GM12878 (cell line): ENCODE data around the gene PPM1E. TPM values are rescaled to one million over a fixed set of nuclear protein-coding genes. Genes with fewer than 3 reads are reported as not detected.
A peak's percentile ranks its signal among the peaks of the same experiment; 100 is the strongest.
"Not testable (repeated sequence)": the region's sequence is repeated elsewhere in the genome, so short reads cannot be mapped to it uniquely, and the experiment has no call there.

Experiments
- ATAC-seq: fragments of 200-7000 bp; cut with Tn5 transposase; 3 replicates; pipeline ENCODE4 v1.9.1; 2020; ENCODE audit warnings: mild to moderate bottlenecking, moderate library complexity
- BruUV-seq: library from RNA; stranded (reverse); fragments of 400-500 nt; replicated peaks from 2 replicates; lab custom pipeline; 2021; lab: Mats Ljungman, UMichigan
- CTCF ChIA-PET: fragments of 300-600 bp; sonication (Branson Sonifier 250); formaldehyde crosslinking; extraction: SDS; loops from one replicate; lab custom pipeline; 2021; ENCODE audit warnings: inconsistent platforms; lab: Yijun Ruan, JAX
- POLR2A ChIA-PET: fragments of 350-600 bp; formaldehyde crosslinking; extraction: SDS; loops from one replicate; lab custom pipeline; 2021; ENCODE audit warnings: inconsistent platforms; lab: Charles Lee
- RAD21 ChIA-PET: fragments of 300-600 bp; sonication (Branson Sonifier 250); formaldehyde crosslinking; loops from one replicate; lab custom pipeline; 2023; ENCODE audit warnings: antibody characterized with exemption; ENCODE audit not compliant: unreplicated experiment; lab: Charles Lee
- SMC1A ChIA-PET: fragments of 300-600 bp; sonication (Branson Sonifier 250); formaldehyde crosslinking; loops from one replicate; lab custom pipeline; 2023; ENCODE audit not compliant: unreplicated experiment, uncharacterized antibody; lab: Charles Lee
- DNase-seq: peaks from one replicate; pipeline ENCODE4 v3.0.0-alpha.2; 2011; ENCODE audit warnings: low read depth, low spot score
- FAIRE-seq: peaks from 3 replicates; lab custom pipeline; 2011; peaks lifted over from hg19 to GRCh38; lab: Jason Lieb, UNC
- H2AFZ ChIP-seq: 2 replicates; pipeline ENCODE4 v1.6.0; 2011; ENCODE audit warnings: low read depth, low read length, control low read depth; ENCODE audit not compliant: control insufficient read depth
- H3K27ac ChIP-seq: 2 replicates; pipeline ENCODE4 v1.5.1; 2011; ENCODE audit warnings: control low read depth; ENCODE audit not compliant: control insufficient read depth, insufficient read depth
- H3K27me3 ChIP-seq, 2 experiments: replicated peaks in 1 of 2; 2 replicates each; pipeline versions ENCODE4 v1.6.0 to v1.6.1; 2011; ENCODE audit warnings: low read length in 1 of 2; ENCODE audit not compliant: control insufficient read depth in 2 of 2, insufficient read depth in 2 of 2
- H3K36me3 ChIP-seq, 2 experiments: 2 replicates each; pipeline ENCODE4 v1.5.1; 2011; ENCODE audit warnings: low read length in 1 of 2; ENCODE audit not compliant: control insufficient read depth in 2 of 2, insufficient read depth in 2 of 2
- H3K4me1 ChIP-seq: 2 replicates; pipeline ENCODE4 v1.6.1; 2011; ENCODE audit warnings: mild to moderate bottlenecking, low read length, moderate library complexity, mixed read lengths; ENCODE audit not compliant: control insufficient read depth, insufficient read depth
- H3K4me2 ChIP-seq: 2 replicates; pipeline ENCODE4 v1.6.0; 2011; ENCODE audit warnings: control low read depth; ENCODE audit not compliant: control insufficient read depth, insufficient read depth
- H3K4me3 ChIP-seq: fragments of 200-600 bp; sonication (generic); 2 replicates; pipeline ENCODE4 v1.5.1; 2016
- H3K79me2 ChIP-seq: 2 replicates; pipeline ENCODE4 v1.6.0; 2011; ENCODE audit warnings: low read length; ENCODE audit not compliant: control insufficient read depth, insufficient read depth
- H3K9ac ChIP-seq: 2 replicates; pipeline ENCODE4 v1.8.0; 2011; ENCODE audit warnings: low read length, control low read depth, mixed read lengths; ENCODE audit not compliant: control insufficient read depth, insufficient read depth
- H3K9me3 ChIP-seq: replicated peaks from 3 replicates; pipeline ENCODE4 v1.5.1; 2011; ENCODE audit warnings: mild to moderate bottlenecking, low read length; ENCODE audit not compliant: control insufficient read depth, insufficient read depth
- H4K20me1 ChIP-seq: 2 replicates; pipeline ENCODE4 v1.6.0; 2011; ENCODE audit not compliant: control insufficient read depth, insufficient read depth
- CHD2 ChIP-seq: IDR thresholded peaks from 2 replicates; pipeline ENCODE4 v1.6.1; 2011; ENCODE audit warnings: low read depth, low read length, improper control_type of control experiment, borderline replicate concordance
- ETV6 ChIP-seq, 2 experiments: fragments of 450-650 bp in 1 of 2; IDR thresholded peaks in 1 of 2; conservative IDR thresholded peaks in 1 of 2; 2 replicates each; pipeline ENCODE4 v1.6.1; 2014; ENCODE audit warnings: antibody characterized with exemption in 1 of 2, borderline replicate concordance in 1 of 2, low read depth in 1 of 2, mild to moderate bottlenecking in 1 of 2, moderate library complexity in 1 of 2
- FOXM1 ChIP-seq: IDR thresholded peaks from 2 replicates; pipeline ENCODE4 v1.6.1; 2012; ENCODE audit warnings: low read depth, mild to moderate bottlenecking, inconsistent platforms, low read length, moderate library complexity
- SMAD1 ChIP-seq: fragments of 450-650 bp; IDR thresholded peaks from 2 replicates; pipeline ENCODE4 v1.6.1; 2018; ENCODE audit warnings: mild to moderate bottlenecking, low read depth; ENCODE audit not compliant: partially characterized antibody
- WGBS: methylation state at CpG from one replicate; pipeline ENCODE4 v1.1.6; 2016; ENCODE audit warnings: low lambda C conversion rate; ENCODE audit not compliant: insufficient replicate concordance, insufficient coverage; ENCODE audit errors: missing lambda C conversion rate; 5-methylcytosine and 5-hydroxymethylcytosine counted together
- in situ Hi-C: fragments of 300-500 bp; cut with MboI; formaldehyde crosslinking; loops from 9 replicates; pipeline ENCODE4 v1.14.3; 2018; ENCODE audit warnings: mixed read lengths
- intact Hi-C: fragments of 100-400 bp; cut with micrococcal nuclease; formaldehyde crosslinking; loops from one replicate; pipeline ENCODE4 v1.14.2; 2022; ENCODE audit not compliant: unreplicated experiment
- polyA plus RNA-seq, 11 experiments: library from polyadenylated mRNA; depleted of rRNA in 4 of 11; unstranded in 6 of 11; stranded (reverse) in 5 of 11; fragments of >200 nt; fragmentation: Nextera tagmentation in 4 of 11; fragmentation: Illumina TruSeq in 1 of 11; extraction: Ambion mirVana in 4 of 11; extraction: Trizol in 1 of 11; gene quantifications; 1 replicate in 1 of 11; 2 replicates in 10 of 11; pipeline versions ENCODE4 v1.2.1 to v1.2.3, GENCODE V29; 2011 to 2016; ENCODE audit warnings: inconsistent platforms in 2 of 11, missing spikeins in 2 of 11, low read depth in 1 of 11
- total RNA-seq, 4 experiments: library from RNA; depleted of rRNA in 3 of 4; stranded (reverse); fragments of >200 nt in 3 of 4; fragmentation: Illumina TruSeq in 1 of 4; extraction: Trizol in 1 of 4; gene quantifications; 2 replicates each; pipeline versions ENCODE4 v1.2.1 to v1.2.3, GENCODE V29; 2013 to 2021
- TF ChIP-seq, protein P1 (sequence below): fragments of 150-350 bp; IDR thresholded peaks from 2 replicates; pipeline ENCODE4 v1.6.1; 2016; ENCODE audit warnings: low read depth, low read length

Gene PPM1E
- total and polyA plus RNA-seq, 10 of the 15 experiments (the other 5 are each of a cell fraction or from before 2014, with no cell fraction given), result 0.07 to 0.28 (median 0.16) TPM

GRCh38 chr17:58956997-58957724, 201.5 kb downstream of the PPM1E start:
- intact Hi-C loops, result no loop called here
- SMC1A ChIA-PET, result no interaction called here
- in situ Hi-C loops, result no loop called here
- Histone ChIP-seq H2AFZ (no peak overlapping the region), H3K9ac (no peak overlapping the region), H3K4me2 (no peak overlapping the region), H3K9me3 (no peaks in the 10 kb centered on the region; the same call in 1 of the 3 replicates), H3K4me3 (no peak overlapping the region), H3K27ac (no peak overlapping the region), H3K27me3 (no peaks in the 10 kb centered on the region), H3K36me3 (no peaks in the 10 kb centered on the region), H3K79me2 (no peaks in the 10 kb centered on the region), H4K20me1 (no peaks in the 10 kb centered on the region), H3K4me1 (no peaks in the 10 kb centered on the region)
- BruUV-seq, result no TSS peak
- FAIRE-seq, result no peak
- ATAC-seq, result no peak
- CTCF ChIA-PET, result interaction anchor here (0.6 to 2.1 kb wide), 5 partner anchors 11 to 599 kb away, joined by 3 to 7 read pairs (median 4); no protein-coding TSS in a partner anchor
- WGBS, result 72% methylated on average over 2 of the region's 2 CpGs
- POLR2A ChIA-PET, result no interaction called here
- DNase-seq, result no peak
- no peak for TF ChIP-seq CHD2
- TF ChIP-seq ETV6 (conservative IDR thresholded peaks at IDR 0.05 in 1 of 2, IDR thresholded peaks at IDR 0.05 in 1 of 2; ENCODE audit: borderline replicate concordance in 1 of 2, low read depth in 1 of 2), result peak in 1 of 2 experiments; percentile 48; a peak in 1 of 4 replicates
- TF ChIP-seq, protein P1, sequence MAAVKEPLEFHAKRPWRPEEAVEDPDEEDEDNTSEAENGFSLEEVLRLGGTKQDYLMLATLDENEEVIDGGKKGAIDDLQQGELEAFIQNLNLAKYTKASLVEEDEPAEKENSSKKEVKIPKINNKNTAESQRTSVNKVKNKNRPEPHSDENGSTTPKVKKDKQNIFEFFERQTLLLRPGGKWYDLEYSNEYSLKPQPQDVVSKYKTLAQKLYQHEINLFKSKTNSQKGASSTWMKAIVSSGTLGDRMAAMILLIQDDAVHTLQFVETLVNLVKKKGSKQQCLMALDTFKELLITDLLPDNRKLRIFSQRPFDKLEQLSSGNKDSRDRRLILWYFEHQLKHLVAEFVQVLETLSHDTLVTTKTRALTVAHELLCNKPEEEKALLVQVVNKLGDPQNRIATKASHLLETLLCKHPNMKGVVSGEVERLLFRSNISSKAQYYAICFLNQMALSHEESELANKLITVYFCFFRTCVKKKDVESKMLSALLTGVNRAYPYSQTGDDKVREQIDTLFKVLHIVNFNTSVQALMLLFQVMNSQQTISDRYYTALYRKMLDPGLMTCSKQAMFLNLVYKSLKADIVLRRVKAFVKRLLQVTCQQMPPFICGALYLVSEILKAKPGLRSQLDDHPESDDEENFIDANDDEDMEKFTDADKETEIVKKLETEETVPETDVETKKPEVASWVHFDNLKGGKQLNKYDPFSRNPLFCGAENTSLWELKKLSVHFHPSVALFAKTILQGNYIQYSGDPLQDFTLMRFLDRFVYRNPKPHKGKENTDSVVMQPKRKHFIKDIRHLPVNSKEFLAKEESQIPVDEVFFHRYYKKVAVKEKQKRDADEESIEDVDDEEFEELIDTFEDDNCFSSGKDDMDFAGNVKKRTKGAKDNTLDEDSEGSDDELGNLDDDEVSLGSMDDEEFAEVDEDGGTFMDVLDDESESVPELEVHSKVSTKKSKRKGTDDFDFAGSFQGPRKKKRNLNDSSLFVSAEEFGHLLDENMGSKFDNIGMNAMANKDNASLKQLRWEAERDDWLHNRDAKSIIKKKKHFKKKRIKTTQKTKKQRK, result no peak
- TF ChIP-seq SMAD1, result no peak
- TF ChIP-seq FOXM1, result no peak
- RAD21 ChIA-PET, result interaction anchor here (1.6 kb wide), 1 partner anchor 48 kb away, joined by 5 read pairs; no protein-coding TSS in a partner anchor

GRCh38 chr17:58957725-58958073, 202.0 kb downstream of the PPM1E start:
- not testable (repeated sequence) for ATAC-seq
- POLR2A ChIA-PET, result interaction anchor here (0.5 kb wide), 1 partner anchor 33 kb away, joined by 3 read pairs; no protein-coding TSS in a partner anchor

More at GRCh38 chr17:58957725-58958073, 202.0 kb downstream of the PPM1E start:
- in situ Hi-C loops, H3K36me3 ChIP-seq, H3K4me3 ChIP-seq, DNase-seq, H3K9me3 ChIP-seq, H3K27ac ChIP-seq, SMC1A ChIA-PET, H3K4me2 ChIP-seq, BruUV-seq, H4K20me1 ChIP-seq, RAD21 ChIA-PET, H3K9ac ChIP-seq, H2AFZ ChIP-seq, intact Hi-C loops, H3K4me1 ChIP-seq, FAIRE-seq, H3K27me3 ChIP-seq, H3K79me2 ChIP-seq: not testable (repeated sequence)
- CTCF ChIA-PET, result interaction anchor here (1.0 to 2.1 kb wide), 2 partner anchors 10 to 47 kb away, joined by 3 to 7 read pairs; no protein-coding TSS in a partner anchor
- 17% methylated on average over 1 of the region's 1 CpG for WGBS
